ENCODE measurements around the gene FBF1. TPM values are rescaled to one million over a fixed set of nuclear protein-coding genes. Genes with fewer than 3 reads are reported as not detected.

The FBF1 gene
- total and polyA plus RNA-seq, 2 donors (not counting 3 experiments of a cell fraction or from before 2014, with no cell fraction given), result 4.9 to 9.4 TPM

- TF ChIP-seq POLR2AphosphoS5 (IDR thresholded peaks at IDR 0.05; ENCODE audit: insufficient read depth, low read depth, low read length) (no peak), MAX (IDR thresholded peaks at IDR 0.05; ENCODE audit: insufficient read depth, insufficient read length) (no peak), GATA2 (IDR thresholded peaks at IDR 0.05; ENCODE audit: insufficient read depth, insufficient read length, low read depth, low read length) (no peak), MYC (IDR thresholded peaks at IDR 0.05; ENCODE audit: low read depth, low read length) (no peak), EZH2 (IDR thresholded peaks at IDR 0.05; ENCODE audit: borderline replicate concordance, low read depth, low read length, severe bottlenecking) (no peak), POLR2A (IDR thresholded peaks at IDR 0.05; ENCODE audit: low read depth, low read length) (no peak), FOS (IDR thresholded peaks at IDR 0.05; ENCODE audit: borderline replicate concordance, insufficient read depth, low read length) (no peak), JUN (IDR thresholded peaks at IDR 0.05; ENCODE audit: borderline replicate concordance, insufficient read depth, insufficient read length, low read depth) (no peak)
- TF ChIP-seq, protein P1, sequence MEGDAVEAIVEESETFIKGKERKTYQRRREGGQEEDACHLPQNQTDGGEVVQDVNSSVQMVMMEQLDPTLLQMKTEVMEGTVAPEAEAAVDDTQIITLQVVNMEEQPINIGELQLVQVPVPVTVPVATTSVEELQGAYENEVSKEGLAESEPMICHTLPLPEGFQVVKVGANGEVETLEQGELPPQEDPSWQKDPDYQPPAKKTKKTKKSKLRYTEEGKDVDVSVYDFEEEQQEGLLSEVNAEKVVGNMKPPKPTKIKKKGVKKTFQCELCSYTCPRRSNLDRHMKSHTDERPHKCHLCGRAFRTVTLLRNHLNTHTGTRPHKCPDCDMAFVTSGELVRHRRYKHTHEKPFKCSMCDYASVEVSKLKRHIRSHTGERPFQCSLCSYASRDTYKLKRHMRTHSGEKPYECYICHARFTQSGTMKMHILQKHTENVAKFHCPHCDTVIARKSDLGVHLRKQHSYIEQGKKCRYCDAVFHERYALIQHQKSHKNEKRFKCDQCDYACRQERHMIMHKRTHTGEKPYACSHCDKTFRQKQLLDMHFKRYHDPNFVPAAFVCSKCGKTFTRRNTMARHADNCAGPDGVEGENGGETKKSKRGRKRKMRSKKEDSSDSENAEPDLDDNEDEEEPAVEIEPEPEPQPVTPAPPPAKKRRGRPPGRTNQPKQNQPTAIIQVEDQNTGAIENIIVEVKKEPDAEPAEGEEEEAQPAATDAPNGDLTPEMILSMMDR (IDR thresholded peaks at IDR 0.05; ENCODE audit: extremely low read depth in 1 of 2, insufficient read depth in 1 of 2, low read depth in 1 of 2, low read length in 2 of 2), result no peak
- BruUV-seq (replicated peaks), result no TSS peak
- dilution Hi-C loops (cut with MboI; ENCODE audit: extremely low pct_ligation_motif_present, low sequenced_read_pairs) (no loop called here), intact Hi-C loops (cut with micrococcal nuclease) (no loop called here)
- Histone ChIP-seq H4K20me1 (replicated peaks; ENCODE audit: control insufficient read depth, extremely low read depth, insufficient read depth, low read length) (no peaks in the 10 kb centered on the region), H3K4me1 (ENCODE audit: control insufficient read depth, extremely low read depth, insufficient read depth, low read length) (peaks cover 14% of the 10 kb centered on the region), H3K27me3 (ENCODE audit: control insufficient read depth in 2 of 2, insufficient read depth in 2 of 2, low read length in 2 of 2) (no peaks in the 10 kb centered on the region), H3K9me3 (replicated peaks; ENCODE audit: control insufficient read depth, insufficient read depth, low read length) (no peaks in the 10 kb centered on the region), H3K79me2 (ENCODE audit: control insufficient read depth, insufficient read depth, low read length) (peaks cover 9% of the 10 kb centered on the region), H3K4me2 (ENCODE audit: insufficient read depth, low read length) (no peak overlapping the region), H3K4me3 (replicated peaks in 1 of 3; ENCODE audit: insufficient read depth in 1 of 3, low read depth in 1 of 3, low read length in 3 of 3) (no peak overlapping the region), H3K27ac (ENCODE audit: insufficient read depth, low read depth, low read length) (no peak overlapping the region), H2AFZ (ENCODE audit: low read depth, low read length) (no peak overlapping the region), H3K9ac (replicated peaks; ENCODE audit: extremely low read depth, insufficient read depth, low read length) (no peak overlapping the region), H3K36me3 (ENCODE audit: control insufficient read depth in 2 of 2, extremely low read depth in 1 of 2, insufficient read depth in 2 of 2, low read length in 2 of 2) (peaks cover 2 to 6% of the 10 kb centered on the region in 2 experiments), H3K9me1 (replicated peaks; ENCODE audit: control insufficient read depth, extremely low read depth, insufficient read depth, low read length) (no peaks in the 10 kb centered on the region)
- DNase-seq (ENCODE audit: low read depth, low spot score) (no peak), FAIRE-seq (no peak)
- ChIA-PET CTCF (interaction anchor here (0.9 to 3.6 kb wide), 12 partner anchors 9 to 467 kb away, joined by 3 to 95 read pairs (median 8); partner anchors contain the start of genes CDK3, SMIM5, TRIM65 and WBP2), POLR2A (interaction anchor here (1.0 kb wide), 1 partner anchor 9 kb away, joined by 3 read pairs; no protein-coding TSS in a partner anchor)
These were observed 34.5 kb downstream of the FBF1 start for GRCh38 chr17:75906143-75906884.

All from endothelial cell of umbilical vein (primary cell).